Astrocyte (in vitro differentiated cells and primary cell): Measurements from ENCODE around the gene PPP2R5D.

Source experiments
- EZH2 ChIP-seq: IDR thresholded peaks from 2 replicates; pipeline ENCODE4 v1.6.1; 2012; ENCODE audit warnings: mild to moderate bottlenecking, low read length, inconsistent platforms; ENCODE audit not compliant: insufficient read depth
- TF ChIP-seq, protein P1 (sequence below): IDR thresholded peaks from 2 replicates; pipeline ENCODE4 v1.5.1; 2011; ENCODE audit warnings: low read depth, mild to moderate bottlenecking, inconsistent platforms, low read length, moderate library complexity; ENCODE audit not compliant: insufficient read depth

GRCh38 chr6:42947950-42948349 lies 36.4 kb upstream of the PPP2R5D start:
- TF ChIP-seq, protein P1, sequence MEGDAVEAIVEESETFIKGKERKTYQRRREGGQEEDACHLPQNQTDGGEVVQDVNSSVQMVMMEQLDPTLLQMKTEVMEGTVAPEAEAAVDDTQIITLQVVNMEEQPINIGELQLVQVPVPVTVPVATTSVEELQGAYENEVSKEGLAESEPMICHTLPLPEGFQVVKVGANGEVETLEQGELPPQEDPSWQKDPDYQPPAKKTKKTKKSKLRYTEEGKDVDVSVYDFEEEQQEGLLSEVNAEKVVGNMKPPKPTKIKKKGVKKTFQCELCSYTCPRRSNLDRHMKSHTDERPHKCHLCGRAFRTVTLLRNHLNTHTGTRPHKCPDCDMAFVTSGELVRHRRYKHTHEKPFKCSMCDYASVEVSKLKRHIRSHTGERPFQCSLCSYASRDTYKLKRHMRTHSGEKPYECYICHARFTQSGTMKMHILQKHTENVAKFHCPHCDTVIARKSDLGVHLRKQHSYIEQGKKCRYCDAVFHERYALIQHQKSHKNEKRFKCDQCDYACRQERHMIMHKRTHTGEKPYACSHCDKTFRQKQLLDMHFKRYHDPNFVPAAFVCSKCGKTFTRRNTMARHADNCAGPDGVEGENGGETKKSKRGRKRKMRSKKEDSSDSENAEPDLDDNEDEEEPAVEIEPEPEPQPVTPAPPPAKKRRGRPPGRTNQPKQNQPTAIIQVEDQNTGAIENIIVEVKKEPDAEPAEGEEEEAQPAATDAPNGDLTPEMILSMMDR = no peak
- no peak for TF ChIP-seq EZH2
